HCT116 (cell line): Measurements from ENCODE around the gene ZNF782. TPM values are rescaled to one million over a fixed set of nuclear protein-coding genes. Genes with fewer than 3 reads are reported as not detected.
"Not testable (repeated sequence)": the region's sequence is repeated elsewhere in the genome, so short reads cannot be mapped to it uniquely, and the experiment has no call there.

ENCODE experiments used
- ATAC-seq: fragments of 200-7000 bp; cut with Tn5 transposase; 2 replicates; pipeline ENCODE4 v1.9.1; 2020; ENCODE audit warnings: mild to moderate bottlenecking, moderate library complexity
- BruUV-seq: library from RNA; stranded (reverse); fragments of 400-500 nt; replicated peaks from 2 replicates; lab custom pipeline; 2021; lab: Mats Ljungman, UMichigan
- CTCF ChIA-PET: fragments of 300-600 bp; sonication (Branson Sonifier 250); formaldehyde crosslinking; loops from one replicate; lab custom pipeline; 2021; ENCODE audit warnings: antibody characterized with exemption; lab: Charles Lee
- POLR2A ChIA-PET: fragments of 300-600, 350-600 bp; sonication (Branson Sonifier 250); formaldehyde crosslinking; loops from one replicate; lab custom pipeline; 2021; ENCODE audit warnings: antibody characterized with exemption; lab: Charles Lee
- RAD21 ChIA-PET, 2 experiments: fragments of 300-600 bp; sonication (Branson Sonifier 250); formaldehyde crosslinking; loops; one replicate each; lab custom pipeline; 2023; ENCODE audit warnings: low total read pairs in 2 of 2; ENCODE audit not compliant: uncharacterized antibody in 2 of 2, unreplicated experiment in 2 of 2, low non-redundant PET in 1 of 2; lab: Charles Lee
- DNase-seq: peaks from one replicate; pipeline ENCODE4 v3.0.0-alpha.2; 2010; ENCODE audit warnings: low read depth, low spot score
- H2AFZ ChIP-seq: fragments of 200-600 bp; shearing (Covaris generic), sonication (generic); 2 replicates; pipeline ENCODE4 v1.6.1; 2017; ENCODE audit warnings: low read depth, mixed run types, mixed read lengths, antibody characterized with exemption, low read length; ENCODE audit not compliant: poor library complexity, severe bottlenecking
- H3K27ac ChIP-seq: 2 replicates; pipeline ENCODE4 v1.5.1; 2012; ENCODE audit warnings: low read depth, low read length
- H3K27me3 ChIP-seq: fragments of 200-600 bp; sonication (generic); 2 replicates; pipeline ENCODE4 v1.6.1; 2016; ENCODE audit warnings: mixed run types, low read length, mixed read lengths; ENCODE audit not compliant: insufficient read depth
- H3K36me3 ChIP-seq, 2 experiments: fragments of 200-500 bp in 1 of 2; fragments of 200-600 bp in 1 of 2; sonication (Bioruptor generic) in 1 of 2; sonication (generic) in 1 of 2; 2 replicates each; pipeline versions ENCODE4 v1.5.1 to v1.6.1; 2014 to 2016; ENCODE audit warnings: low read length in 2 of 2, inconsistent platforms in 1 of 2, mixed read lengths in 1 of 2, mixed run types in 1 of 2; ENCODE audit not compliant: insufficient read depth in 2 of 2, control insufficient read depth in 1 of 2
- H3K4me1 ChIP-seq, 2 experiments: fragments of 200-600 bp in 1 of 2; sonication (generic) in 1 of 2; 2 replicates each; pipeline versions ENCODE4 v1.5.1 to v1.6.1; 2012 to 2017; ENCODE audit warnings: low read length in 2 of 2, inconsistent platforms in 1 of 2, mild to moderate bottlenecking in 1 of 2, mixed read lengths in 1 of 2, mixed run types in 1 of 2, moderate library complexity in 1 of 2; ENCODE audit not compliant: insufficient read depth in 2 of 2, control insufficient read depth in 1 of 2
- H3K4me2 ChIP-seq: fragments of 200-600 bp; sonication (generic); 2 replicates; pipeline ENCODE4 v1.6.1; 2017; ENCODE audit warnings: mixed run types, low read length, mixed read lengths
- H3K4me3 ChIP-seq, 2 experiments: fragments of 200-600 bp in 1 of 2; sonication (generic) in 1 of 2; replicated peaks in 1 of 2; 2 replicates each; pipeline ENCODE4 v1.5.1; 2011 to 2016; ENCODE audit warnings: low read length in 2 of 2, control low read depth in 1 of 2, low read depth in 1 of 2, mild to moderate bottlenecking in 1 of 2, mixed read lengths in 1 of 2, mixed run types in 1 of 2
- H3K79me2 ChIP-seq: fragments of 200-600 bp; sonication (generic); 2 replicates; pipeline ENCODE4 v1.6.1; 2017; ENCODE audit warnings: mild to moderate bottlenecking, mixed run types, low read length, moderate library complexity, mixed read lengths; ENCODE audit not compliant: insufficient read depth
- H3K9ac ChIP-seq: fragments of 200-600 bp; sonication (generic); 2 replicates; pipeline ENCODE4 v1.6.1; 2016; ENCODE audit warnings: low read length, mixed read lengths
- H3K9me2 ChIP-seq: fragments of 200-600 bp; sonication (generic), shearing (Covaris generic); 2 replicates; pipeline ENCODE4 v1.6.1; 2017; ENCODE audit warnings: mixed run types, mild to moderate bottlenecking, moderate library complexity; ENCODE audit not compliant: insufficient read depth
- H3K9me3 ChIP-seq, 2 experiments: fragments of 200-500 bp in 1 of 2; fragments of 200-600 bp in 1 of 2; sonication (Bioruptor generic) in 1 of 2; sonication (generic) in 1 of 2; 2 replicates each; pipeline ENCODE4 v1.6.1; 2014 to 2017; ENCODE audit warnings: low read length in 2 of 2, mixed read lengths in 2 of 2, inconsistent platforms in 1 of 2, low read depth in 1 of 2, mild to moderate bottlenecking in 1 of 2, mixed run types in 1 of 2, moderate library complexity in 1 of 2; ENCODE audit not compliant: control insufficient read depth in 1 of 2, insufficient read depth in 1 of 2
- H4K20me1 ChIP-seq: fragments of 200-600 bp; sonication (generic), shearing (Covaris generic); 2 replicates; pipeline ENCODE4 v1.6.1; 2017; ENCODE audit warnings: mixed run types, mild to moderate bottlenecking, moderate library complexity; ENCODE audit not compliant: insufficient read depth
- JUND ChIP-seq: IDR thresholded peaks from 2 replicates; pipeline ENCODE4 v1.6.1; 2012
- MAX ChIP-seq: IDR thresholded peaks from 2 replicates; pipeline ENCODE4 v1.6.1; 2012
- SP1 ChIP-seq: IDR thresholded peaks from 2 replicates; pipeline ENCODE4 v1.6.1; 2012; ENCODE audit warnings: low read depth
- intact Hi-C: fragments of 100-400 bp; cut with micrococcal nuclease; formaldehyde crosslinking; loops from 2 replicates; pipeline ENCODE4 v1.10.0; 2022
- total RNA-seq: library from RNA; stranded (reverse); gene quantifications from one replicate; pipeline ENCODE4 v1.2.1, GENCODE V29; 2021; ENCODE audit not compliant: unreplicated experiment

ZNF782 gene
- total RNA-seq, 1 experiment from 2014 or later = 3.7 TPM

- H3K4me1 ChIP-seq, H3K79me2 ChIP-seq, H3K4me3 ChIP-seq, H3K9me3 ChIP-seq, CTCF ChIA-PET, DNase-seq, H3K4me2 ChIP-seq, H3K9ac ChIP-seq, H4K20me1 ChIP-seq, intact Hi-C loops, ATAC-seq, H3K9me2 ChIP-seq, H3K27ac ChIP-seq, BruUV-seq, H3K27me3 ChIP-seq, H3K36me3 ChIP-seq, POLR2A ChIA-PET, H2AFZ ChIP-seq, RAD21 ChIA-PET: not testable (repeated sequence)
Observed at GRCh38 chr9:96900010-96900409, 45.7 kb upstream of the ZNF782 start.

- H3K9me2 ChIP-seq = no peaks in the 10 kb centered on the region
- TF ChIP-seq JUND (no peak), SP1 (no peak)
- TF ChIP-seq, all 23 proteins: peak for 0
- Histone ChIP-seq H2AFZ (no peak overlapping the region), H3K36me3 (peaks cover 0 to 3% of the 10 kb centered on the region in 2 experiments; a peak in 2 of 4 replicates), H3K4me1 (no peaks in the 10 kb centered on the region), H3K27me3 (no peaks in the 10 kb centered on the region), H3K9me3 (no peaks in the 10 kb centered on the region), H4K20me1 (no peaks in the 10 kb centered on the region), H3K79me2 (no peaks in the 10 kb centered on the region), H3K27ac (no peak overlapping the region), H3K9ac (no peak overlapping the region), H3K4me2 (no peak overlapping the region), H3K4me3 (no peak overlapping the region)
- DNase-seq (no peak), ATAC-seq (no peak)
- ChIA-PET CTCF (no interaction called here), RAD21 (no interaction called here), POLR2A (no interaction called here)
- intact Hi-C loops = no loop called here
- BruUV-seq = no TSS peak
Observed at GRCh38 chr9:96892131-96892530, 37.8 kb upstream of the ZNF782 start.

- Histone ChIP-seq H3K9me3 (no peaks in the 10 kb centered on the region), H3K4me2 (no peak overlapping the region), H3K27ac (no peak overlapping the region), H3K9ac (no peak overlapping the region), H3K9me2 (no peaks in the 10 kb centered on the region), H3K79me2 (no peaks in the 10 kb centered on the region), H3K4me3 (no peak overlapping the region), H2AFZ (no peak overlapping the region), H3K27me3 (no peaks in the 10 kb centered on the region), H4K20me1 (no peaks in the 10 kb centered on the region), H3K36me3 (peaks cover 0 to 3% of the 10 kb centered on the region in 2 experiments; a peak in 2 of 4 replicates), H3K4me1 (peaks cover 13 to 19% of the 10 kb centered on the region in 2 experiments)
- intact Hi-C loops = loop anchor here (10.0 kb wide), 1 partner anchor 156 kb away; no protein-coding TSS in a partner anchor
- POLR2A ChIA-PET = no interaction called here
- DNase-seq = no peak
- RAD21 ChIA-PET = no interaction called here
- CTCF ChIA-PET = no interaction called here
- BruUV-seq = no TSS peak
- no peak for TF ChIP-seq MAX
- ATAC-seq = no peak
Observed at GRCh38 chr9:96888591-96888990, 34.3 kb upstream of the ZNF782 start.
